CD4-positive, alpha-beta T cell (primary cell): ENCODE results near the gene TWSG1. TPM values are rescaled to one million over a fixed set of nuclear protein-coding genes. Genes with fewer than 3 reads are reported as not detected.

Experiments
- ATAC-seq: fragments of 200-7000 bp; cut with Tn5 transposase; one replicate; pipeline ENCODE4 v1.10.0; 2022; ENCODE audit warnings: mild to moderate bottlenecking; ENCODE audit not compliant: poor library complexity
- CTCF ChIA-PET: fragments of 350-600 bp; sonication (Branson Sonifier 250); formaldehyde crosslinking; loops from one replicate; lab custom pipeline; 2021; ENCODE audit warnings: antibody characterized with exemption, inconsistent platforms; lab: Charles Lee
- POLR2A ChIA-PET: fragments of 350-600 bp; sonication (Branson Sonifier 250); formaldehyde crosslinking; loops from one replicate; lab custom pipeline; 2021; ENCODE audit warnings: antibody characterized with exemption, inconsistent platforms; lab: Charles Lee
- DNase-seq, 14 experiments: peaks; one replicate each; pipeline ENCODE4 v3.0.0-alpha.2; 2013 to 2020; ENCODE audit warnings: mixed read lengths in 2 of 14
- H3K27ac ChIP-seq, 2 donors: one replicate each; pipeline versions ENCODE4 v1.5.1 to v1.7.0; 2013; ENCODE audit warnings: low read length in 2 of 2, low read depth in 1 of 2, mild to moderate bottlenecking in 1 of 2
- H3K27me3 ChIP-seq, 2 experiments: 1 replicate in 1 of 2; 2 replicates in 1 of 2; pipeline versions ENCODE4 v1.6.1 to v1.7.0; 2013; ENCODE audit warnings: low read length in 2 of 2, control low read depth in 1 of 2, mild to moderate bottlenecking in 1 of 2, moderate library complexity in 1 of 2; ENCODE audit not compliant: insufficient read depth in 2 of 2, control insufficient read depth in 1 of 2
- H3K36me3 ChIP-seq: one replicate; pipeline ENCODE4 v1.6.1; 2013; ENCODE audit warnings: low read length, control low read depth; ENCODE audit not compliant: insufficient read depth
- H3K4me1 ChIP-seq: one replicate; pipeline ENCODE4 v1.6.1; 2013; ENCODE audit warnings: low read length, control low read depth; ENCODE audit not compliant: insufficient read depth
- H3K4me3 ChIP-seq: one replicate; pipeline ENCODE4 v1.5.1; 2013; ENCODE audit warnings: mild to moderate bottlenecking, low read length, moderate library complexity
- H3K9me3 ChIP-seq, 2 experiments: 1 replicate in 1 of 2; 2 replicates in 1 of 2; pipeline versions ENCODE4 v1.6.1 to v1.7.0; 2013; ENCODE audit warnings: low read length in 2 of 2, mild to moderate bottlenecking in 2 of 2, control low read depth in 1 of 2, moderate library complexity in 1 of 2; ENCODE audit not compliant: control insufficient read depth in 1 of 2, insufficient read depth in 1 of 2
- H3K27ac Mint-ChIP-seq: one replicate; pipeline ENCODE4 v1.8.0; 2020; ENCODE audit warnings: mixed read lengths
- H3K27me3 Mint-ChIP-seq: one replicate; pipeline ENCODE4 v1.8.0; 2021; ENCODE audit warnings: mixed read lengths
- H3K36me3 Mint-ChIP-seq: one replicate; pipeline ENCODE4 v1.8.0; 2021; ENCODE audit warnings: low read depth, mixed read lengths
- H3K4me1 Mint-ChIP-seq: one replicate; pipeline ENCODE4 v1.8.0; 2021; ENCODE audit warnings: low read depth, mixed read lengths
- H3K4me3 Mint-ChIP-seq: one replicate; pipeline ENCODE4 v1.8.0; 2020; ENCODE audit warnings: mild to moderate bottlenecking, mixed read lengths
- H3K9me3 Mint-ChIP-seq: one replicate; pipeline ENCODE4 v1.8.0; 2020; ENCODE audit warnings: mixed read lengths
- CTCF ChIP-seq: fragments of 200-600 bp; IDR thresholded peaks from one replicate; pipeline ENCODE4 v1.8.0; 2022; ENCODE audit warnings: antibody characterized with exemption, mild to moderate bottlenecking
- intact Hi-C, 2 experiments: fragments of 100-400 bp; cut with DNase I in 1 of 2; cut with micrococcal nuclease in 1 of 2; formaldehyde crosslinking; loops; one replicate each; pipeline versions ENCODE4 v1.15.1 to v1.9.0; 2023 to 2025; cut with DNase I, micrococcal nuclease
- total RNA-seq, 174 experiments: library from RNA in 2 of 174; stranded (reverse) in 2 of 174; gene quantifications; one replicate each; pipeline ENCODE4 v1.2.3 and lab custom pipeline; 2021 to 2026

The TWSG1 gene
- total RNA-seq, 2 experiments from 2014 or later, result 2.8 TPM

- H3K27me3 Mint-ChIP-seq, result peaks cover 7% of the 10 kb centered on the region
- no peak overlapping the region for H3K4me3 Mint-ChIP-seq
- H3K9me3 ChIP-seq, result no peaks in the 10 kb centered on the region
- no peak overlapping the region for H3K4me3 ChIP-seq
- H3K36me3 Mint-ChIP-seq, result no peaks in the 10 kb centered on the region
- DNase-seq (no peak), ATAC-seq (no peak)
- H3K27ac ChIP-seq, result no peak overlapping the region
- H3K27me3 ChIP-seq, result no peaks in the 10 kb centered on the region
- H3K9me3 Mint-ChIP-seq, result no peaks in the 10 kb centered on the region
- H3K36me3 ChIP-seq, result no peaks in the 10 kb centered on the region
- POLR2A ChIA-PET, result no interaction called here
- CTCF ChIA-PET, result no interaction called here
- TF ChIP-seq CTCF, result no peak
- peaks cover 6% of the 10 kb centered on the region for H3K4me1 Mint-ChIP-seq
- intact Hi-C loops, result no loop called here
- no peaks in the 10 kb centered on the region for H3K4me1 ChIP-seq
- H3K27ac Mint-ChIP-seq, result no peak overlapping the region
Observed at GRCh38 chr18:9436206-9436929, 101.8 kb downstream of the TWSG1 start.

- Mint-ChIP-seq H3K4me1 (peaks cover 6% of the 10 kb centered on the region), H3K36me3 (no peaks in the 10 kb centered on the region), H3K27me3 (peaks cover 7% of the 10 kb centered on the region), H3K9me3 (no peaks in the 10 kb centered on the region), H3K4me3 (no peak overlapping the region), H3K27ac (no peak overlapping the region)
- ChIA-PET CTCF (no interaction called here), POLR2A (no interaction called here)
- no peaks in the 10 kb centered on the region for H3K27me3 ChIP-seq
- H3K4me1 ChIP-seq, result no peaks in the 10 kb centered on the region
- H3K36me3 ChIP-seq, result no peaks in the 10 kb centered on the region
- H3K9me3 ChIP-seq, result no peaks in the 10 kb centered on the region
- no peak for TF ChIP-seq CTCF
- no peak overlapping the region for H3K27ac ChIP-seq
- ATAC-seq (no peak), DNase-seq (no peak)
- intact Hi-C loops, result no loop called here
- no peak overlapping the region for H3K4me3 ChIP-seq
Observed at GRCh38 chr18:9437021-9437437, 102.5 kb downstream of the TWSG1 start.

- ATAC-seq (no peak), DNase-seq (no peak)
- Mint-ChIP-seq H3K4me3 (no peak overlapping the region), H3K4me1 (peaks cover 6% of the 10 kb centered on the region), H3K9me3 (no peaks in the 10 kb centered on the region), H3K27ac (no peak overlapping the region), H3K36me3 (no peaks in the 10 kb centered on the region), H3K27me3 (peaks cover 7% of the 10 kb centered on the region)
- Histone ChIP-seq H3K27ac (no peak overlapping the region), H3K27me3 (no peaks in the 10 kb centered on the region), H3K9me3 (no peaks in the 10 kb centered on the region), H3K36me3 (no peaks in the 10 kb centered on the region), H3K4me1 (no peaks in the 10 kb centered on the region), H3K4me3 (no peak overlapping the region)
- POLR2A ChIA-PET, result no interaction called here
- TF ChIP-seq CTCF, result no peak
- intact Hi-C loops, result no loop called here
- CTCF ChIA-PET, result no interaction called here
Observed at GRCh38 chr18:9437672-9438071, 103.1 kb downstream of the TWSG1 start.
